UCSD-AML1 (cell line): ENCODE measurements around the gene ARHGEF16.

ENCODE experiments used
- DNase-seq: peaks from one replicate; lab custom pipeline; 2025; ENCODE audit not compliant: unreplicated experiment; lab: John Stamatoyannopoulos, UW

Gene ARHGEF16

GRCh38 chr1:3498986-3499385, 44.5 kb downstream of the ARHGEF16 start:
- DNase-seq, result no peak

GRCh38 chr1:3499611-3500010, 45.1 kb downstream of the ARHGEF16 start:
- no peak for DNase-seq

DNA sequence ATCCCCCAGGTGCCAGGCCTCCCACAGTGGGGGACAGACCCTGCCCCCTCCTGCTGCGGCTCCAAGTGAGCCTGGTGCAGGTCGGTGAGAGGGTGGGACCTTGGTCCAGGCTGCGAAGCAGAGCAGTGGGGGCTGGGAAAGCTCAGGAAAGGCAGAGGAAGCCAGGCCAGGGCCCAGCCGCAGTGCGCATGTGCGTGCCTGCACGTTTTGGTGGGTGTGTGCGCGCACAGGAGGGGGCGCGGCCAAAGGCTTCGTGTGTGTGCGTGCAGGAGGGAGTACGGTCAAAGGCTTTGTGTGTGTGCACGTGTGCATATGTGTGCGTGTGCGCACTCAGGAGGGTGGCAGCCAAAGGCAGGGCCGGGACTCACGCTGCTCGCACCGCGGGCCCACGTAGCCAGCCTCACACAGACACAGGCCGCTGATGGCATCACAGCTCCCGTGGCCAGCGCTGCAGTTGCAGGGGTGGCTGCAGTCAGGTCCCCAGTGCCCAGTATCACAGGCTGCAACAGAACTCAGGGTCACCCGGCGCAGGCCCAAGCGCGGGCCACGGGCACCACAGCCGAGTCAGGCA, 45.9 kb downstream of the ARHGEF16 start:
- no peak for DNase-seq

GRCh38 chr1:3501437-3501836, 47.0 kb downstream of the ARHGEF16 start:
- DNase-seq, result no peak

GRCh38 chr1:3501856-3502640, 47.6 kb downstream of the ARHGEF16 start:
- DNase-seq, result peak; percentile 32

DNA sequence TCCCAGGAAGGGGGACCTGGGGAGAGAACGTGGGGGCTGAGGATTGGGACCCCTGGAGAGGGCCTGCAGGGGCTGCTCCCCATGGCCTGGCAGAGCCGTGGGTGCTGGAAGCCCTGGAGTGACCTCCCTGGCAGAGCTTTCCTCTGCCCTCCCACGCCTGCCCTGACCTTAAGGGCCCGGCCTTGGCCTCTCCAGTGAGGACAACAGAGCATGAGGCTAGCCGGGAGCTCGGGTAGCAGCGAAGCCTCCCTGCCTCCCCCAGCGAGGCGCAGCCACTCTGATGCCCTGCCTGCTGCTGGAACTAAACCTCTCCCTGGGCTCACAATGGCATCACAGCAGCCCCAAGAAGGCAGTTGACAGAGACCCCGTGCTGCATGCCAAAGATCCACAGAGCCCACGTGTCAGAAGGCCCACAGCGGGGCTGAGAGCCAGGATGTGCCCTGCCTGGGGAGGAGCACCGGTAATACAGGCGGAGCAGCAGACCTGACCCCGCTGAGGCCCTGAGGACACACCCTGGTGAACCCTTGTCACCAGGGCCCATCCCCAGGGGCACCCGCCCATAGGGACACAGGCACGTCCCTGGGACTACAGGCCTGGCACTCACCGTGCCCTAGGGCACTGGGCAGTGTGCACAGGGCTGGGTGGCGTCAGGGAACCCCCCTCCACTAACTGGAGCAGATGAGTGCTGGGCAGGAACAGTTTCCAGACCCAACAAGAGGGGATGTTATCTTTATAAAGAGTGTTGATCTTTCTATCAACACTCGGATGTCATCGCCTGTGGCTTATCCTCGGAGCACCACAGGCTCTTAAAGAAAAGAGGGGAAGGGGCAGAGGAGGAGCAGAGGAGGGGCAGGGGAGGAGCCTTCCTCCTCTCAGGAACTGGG, 48.4 kb downstream of the ARHGEF16 start:
- no peak for DNase-seq

- no peak for DNase-seq
These were observed 49.0 kb downstream of the ARHGEF16 start for GRCh38 chr1:3503525-3503886.

DNA sequence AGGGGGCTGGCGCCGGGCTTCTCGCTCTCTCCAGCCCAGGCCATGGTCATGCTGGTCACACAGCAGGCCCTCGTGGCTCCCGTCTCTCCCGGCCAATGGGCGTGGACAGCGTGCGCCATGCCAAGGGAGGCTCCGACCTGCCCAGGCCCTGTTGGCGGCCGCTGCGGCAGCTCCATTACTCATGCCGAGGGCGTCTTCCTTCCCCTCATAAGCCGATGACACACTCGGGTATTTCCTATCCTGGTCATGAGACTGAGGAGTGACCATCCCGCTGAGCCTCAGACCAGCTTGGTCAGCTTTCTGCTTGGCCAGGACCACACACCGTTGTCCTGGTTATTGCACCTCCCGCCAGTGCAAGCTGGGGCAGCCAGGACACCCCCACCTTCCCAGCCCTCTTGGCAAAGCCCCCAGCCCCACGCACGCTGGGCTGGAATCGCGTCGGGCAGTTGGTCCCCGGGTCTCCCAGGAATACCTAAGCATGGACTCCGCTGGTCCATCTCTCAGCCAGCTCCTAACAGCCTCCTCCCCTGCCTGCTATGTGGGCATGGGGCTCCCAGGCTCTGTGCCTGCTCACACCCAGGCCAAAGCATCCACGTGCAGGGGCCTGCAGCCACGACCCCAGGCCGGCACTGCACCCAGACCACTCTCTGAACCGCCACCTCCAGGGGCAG, 49.8 kb downstream of the ARHGEF16 start:
- no peak for DNase-seq

DNA sequence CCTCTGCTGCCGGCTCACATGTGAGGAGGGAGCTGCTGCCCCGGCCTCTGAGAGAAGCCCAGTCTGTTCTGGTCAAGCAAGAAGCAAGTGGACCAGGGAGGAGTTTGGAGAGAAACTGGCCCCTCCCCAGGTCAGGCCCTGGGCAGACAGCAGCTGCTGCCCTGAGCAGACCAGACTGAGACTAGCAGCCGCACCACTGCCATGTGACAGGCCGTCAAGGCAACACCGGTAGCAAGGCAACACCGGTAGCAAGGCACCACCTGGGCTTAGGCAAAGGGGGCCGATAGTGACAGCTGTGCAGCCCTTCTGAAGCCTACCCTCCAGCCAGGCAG, 50.3 kb downstream of the ARHGEF16 start:
- DNase-seq, result no peak

GRCh38 chr1:3505161-3505560, 50.7 kb downstream of the ARHGEF16 start:
- DNase-seq, result no peak

DNA sequence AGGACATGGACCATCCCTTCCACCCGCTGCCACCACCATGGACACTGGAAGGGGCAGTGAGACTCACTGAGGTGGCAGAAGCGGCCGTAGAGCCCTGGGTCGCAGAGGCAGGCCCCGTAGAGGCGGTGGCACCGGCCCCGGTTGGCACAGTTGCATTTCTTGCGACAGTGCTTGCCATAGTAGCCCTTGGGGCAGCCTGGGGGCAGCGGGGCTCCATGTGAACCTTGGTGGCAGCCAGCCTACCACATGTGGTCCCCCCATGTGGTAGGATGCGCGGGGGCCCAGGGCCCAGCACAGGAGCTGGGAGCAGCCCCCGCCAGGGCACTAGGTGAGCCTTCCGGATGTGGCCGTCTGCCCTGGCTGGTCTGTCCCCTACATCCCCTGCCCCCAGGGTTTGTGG, 51.6 kb downstream of the ARHGEF16 start:
- no peak for DNase-seq

DNA sequence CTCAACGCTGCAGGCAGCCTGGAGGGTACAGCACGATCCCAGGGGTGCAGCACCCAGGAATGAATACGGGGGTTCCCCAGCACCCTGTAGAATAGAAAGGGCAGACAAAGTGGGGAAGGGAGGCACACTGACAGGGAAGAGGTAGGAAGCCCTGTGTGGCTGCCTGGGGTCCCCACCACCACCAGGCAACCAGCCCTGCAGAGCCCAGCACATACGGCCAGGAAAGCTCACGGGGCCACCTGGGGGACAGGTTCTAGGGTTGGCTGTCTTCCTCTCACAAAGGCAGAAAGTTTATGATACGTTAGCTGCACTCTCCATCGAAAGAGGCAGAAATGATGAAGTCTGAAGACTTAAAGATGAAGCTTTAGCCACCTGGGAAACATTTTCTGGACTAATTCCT, 52.5 kb downstream of the ARHGEF16 start:
- DNase-seq, result no peak

GRCh38 chr1:3507636-3508275, 53.3 kb downstream of the ARHGEF16 start:
- DNase-seq, result no peak

GRCh38 chr1:3508757-3509415, 54.4 kb downstream of the ARHGEF16 start:
- no peak for DNase-seq

DNA sequence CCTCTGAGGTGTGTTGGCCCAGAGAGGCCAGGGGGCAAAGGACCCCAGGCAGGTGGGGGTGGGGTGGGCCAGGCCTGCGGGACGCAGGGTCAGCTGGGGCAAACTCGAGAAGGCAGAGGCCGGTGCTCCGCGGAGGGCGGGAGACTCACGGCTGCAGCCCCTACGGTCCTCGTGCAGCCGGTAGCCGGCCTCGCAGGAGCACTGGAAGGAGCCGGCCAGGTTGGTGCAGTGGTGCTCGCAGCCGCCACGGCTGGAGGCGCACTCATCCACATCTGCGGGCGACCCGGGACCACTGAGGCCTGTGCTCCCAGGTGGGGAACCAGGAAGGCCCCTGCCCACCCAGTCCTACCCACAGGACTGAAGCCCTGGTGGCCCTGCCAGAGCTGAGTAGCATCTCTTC, 55.3 kb downstream of the ARHGEF16 start:
- no peak for DNase-seq

DNA sequence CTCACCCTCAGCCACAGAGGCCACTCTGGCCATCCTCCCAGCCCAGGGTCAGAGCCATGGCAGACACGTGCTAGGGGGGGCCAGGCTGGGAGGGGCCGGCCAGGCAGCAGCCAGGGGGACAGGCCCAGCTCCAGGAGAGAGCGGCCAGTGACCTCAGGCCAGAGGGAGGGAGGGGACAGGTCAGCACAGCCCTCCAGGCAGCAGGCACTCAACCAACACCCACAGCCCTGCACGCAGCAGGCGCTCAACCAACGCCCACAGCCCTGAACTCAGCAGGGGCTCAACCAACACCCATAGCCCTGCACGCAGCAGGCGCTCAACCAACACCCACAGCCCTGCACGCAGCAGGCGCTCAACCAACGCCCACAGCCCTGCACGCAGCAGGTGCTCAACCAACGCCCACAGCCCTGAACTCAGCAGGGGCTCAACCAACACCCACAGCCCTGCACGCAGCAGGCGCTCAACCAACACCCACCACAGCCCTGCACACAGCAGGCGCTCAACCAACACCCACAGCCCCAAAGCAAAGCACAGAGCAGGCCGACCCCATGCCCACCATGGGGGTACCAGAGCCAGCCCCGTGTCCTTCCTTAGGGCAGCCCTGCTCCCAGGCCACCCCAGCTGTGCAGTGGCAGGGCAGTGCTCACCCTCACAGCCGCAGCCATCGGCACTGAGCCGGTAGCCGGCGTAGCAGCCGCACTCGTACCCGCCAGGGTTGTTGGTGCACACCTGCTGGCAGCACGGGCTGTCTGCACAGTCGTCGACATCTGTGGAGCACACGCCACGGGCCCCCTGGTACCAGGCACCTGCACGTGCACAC, 55.9 kb downstream of the ARHGEF16 start:
- no peak for DNase-seq

DNA sequence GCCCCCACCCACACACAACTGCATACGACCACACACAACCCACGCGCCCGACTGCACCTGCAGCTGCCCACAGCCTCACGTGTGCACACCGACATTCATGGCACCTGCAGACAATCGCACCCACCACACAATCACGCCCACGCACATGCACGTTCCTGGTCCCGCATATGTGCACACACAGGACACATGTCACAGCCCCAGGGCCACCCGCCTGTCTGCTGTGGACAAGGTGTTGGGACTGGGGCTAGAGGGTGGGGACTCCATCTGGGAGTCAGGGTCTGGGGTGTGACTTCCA, 56.4 kb downstream of the ARHGEF16 start:
- DNase-seq, result no peak

DNA sequence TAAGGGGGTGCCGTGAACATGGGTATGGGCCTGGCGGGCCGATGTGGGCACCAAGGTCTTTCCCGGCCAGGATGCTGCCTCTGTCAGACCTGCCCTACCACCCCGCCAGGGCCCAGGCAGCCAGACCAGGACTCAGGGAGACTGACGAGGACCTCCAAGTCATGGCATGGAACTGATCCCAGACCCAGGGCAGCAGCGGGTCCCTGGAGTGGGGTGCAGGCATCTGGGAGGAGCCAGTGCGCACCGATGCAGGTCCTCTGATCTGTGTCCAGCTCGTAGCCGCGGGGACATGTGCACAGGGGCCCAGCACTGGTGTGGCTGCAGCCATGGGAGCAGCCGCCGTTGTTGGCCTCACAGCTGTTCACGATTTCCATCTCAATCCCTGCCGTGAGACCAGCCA, 56.8 kb downstream of the ARHGEF16 start:
- DNase-seq, result no peak

GRCh38 chr1:3511856-3512255, 57.4 kb downstream of the ARHGEF16 start:
- DNase-seq, result no peak

GRCh38 chr1:3514404-3514803, 59.9 kb downstream of the ARHGEF16 start:
- no peak for DNase-seq
